H9 (cell line): ENCODE results near the gene C13orf46. TPM values are rescaled to one million over a fixed set of nuclear protein-coding genes. Genes with fewer than 3 reads are reported as not detected.

Source experiments
- DNase-seq: peaks from one replicate; pipeline ENCODE4 v3.0.0-alpha.2; 2017
- H2AFZ ChIP-seq: one replicate; pipeline ENCODE4 v1.6.1; 2013; ENCODE audit warnings: mild to moderate bottlenecking, low read length, control low read depth, moderate library complexity
- H2AK5ac ChIP-seq: 2 replicates; pipeline ENCODE4 v1.6.1; 2013; ENCODE audit warnings: low read length, control low read depth, mixed read lengths; ENCODE audit not compliant: insufficient read length
- H2BK120ac ChIP-seq: one replicate; pipeline ENCODE4 v1.6.1; 2013; ENCODE audit warnings: low read depth, mild to moderate bottlenecking, low read length, control low read depth, inconsistent platforms; ENCODE audit not compliant: poor library complexity, severe bottlenecking
- H2BK12ac ChIP-seq: 2 replicates; pipeline ENCODE4 v1.6.1; 2013; ENCODE audit warnings: low read length, control low read depth, mixed read lengths, low read depth; ENCODE audit not compliant: insufficient read length
- H2BK15ac ChIP-seq: 2 replicates; pipeline ENCODE4 v1.6.1; 2013; ENCODE audit warnings: low read depth, low read length, control low read depth
- H2BK20ac ChIP-seq: one replicate; pipeline ENCODE4 v1.6.1; 2013; ENCODE audit warnings: low read depth, mild to moderate bottlenecking, low read length, control low read depth, inconsistent platforms; ENCODE audit not compliant: poor library complexity, severe bottlenecking
- H2BK5ac ChIP-seq: 2 replicates; pipeline ENCODE4 v1.6.1; 2013; ENCODE audit warnings: low read length, control low read depth, mixed read lengths; ENCODE audit not compliant: insufficient read length
- H3K14ac ChIP-seq: 2 replicates; pipeline ENCODE4 v1.6.1; 2013; ENCODE audit warnings: low read length, control low read depth; ENCODE audit not compliant: insufficient read depth
- H3K18ac ChIP-seq: 2 replicates; pipeline ENCODE4 v1.6.1; 2013; ENCODE audit warnings: low read depth, mild to moderate bottlenecking, mixed read lengths, low read length, control low read depth; ENCODE audit not compliant: insufficient read length
- H3K23ac ChIP-seq: 2 replicates; pipeline ENCODE4 v1.6.1; 2013; ENCODE audit warnings: low read length, control low read depth, mixed read lengths, low read depth; ENCODE audit not compliant: insufficient read length
- H3K23me2 ChIP-seq: 2 replicates; pipeline ENCODE4 v1.6.1; 2013; ENCODE audit warnings: low read depth, mild to moderate bottlenecking, mixed read lengths, low read length, control low read depth; ENCODE audit not compliant: insufficient read length, poor library complexity, severe bottlenecking
- H3K27ac ChIP-seq: 2 replicates; pipeline ENCODE4 v1.5.1; 2013; ENCODE audit warnings: low read length, control low read depth, mixed read lengths, low read depth; ENCODE audit not compliant: insufficient read length
- H3K27me3 ChIP-seq: 2 replicates; pipeline ENCODE4 v1.6.1; 2013; ENCODE audit warnings: low read length, control low read depth, inconsistent platforms; ENCODE audit not compliant: insufficient read depth
- H3K4ac ChIP-seq: 2 replicates; pipeline ENCODE4 v1.6.1; 2013; ENCODE audit warnings: low read depth, mild to moderate bottlenecking, control low read depth, inconsistent platforms, low read length, moderate library complexity
- H3K4me1 ChIP-seq: 2 replicates; pipeline ENCODE4 v1.6.1; 2013; ENCODE audit warnings: low read length, control low read depth, inconsistent platforms; ENCODE audit not compliant: insufficient read depth
- H3K4me2 ChIP-seq: 2 replicates; pipeline ENCODE4 v1.6.1; 2013; ENCODE audit warnings: low read length, control low read depth, mixed read lengths; ENCODE audit not compliant: insufficient read length, insufficient read depth
- H3K56ac ChIP-seq: 2 replicates; pipeline ENCODE4 v1.6.1; 2013; ENCODE audit warnings: low read depth, mild to moderate bottlenecking, mixed read lengths, low read length, control low read depth; ENCODE audit not compliant: insufficient read length
- H3K79me1 ChIP-seq: 2 replicates; pipeline ENCODE4 v1.6.1; 2013; ENCODE audit warnings: low read depth, mild to moderate bottlenecking, moderate library complexity, low read length, control low read depth, inconsistent platforms; ENCODE audit not compliant: insufficient read depth, poor library complexity, severe bottlenecking
- H3K79me2 ChIP-seq: 2 replicates; pipeline ENCODE4 v1.6.1; 2013; ENCODE audit warnings: low read length, control low read depth, inconsistent platforms; ENCODE audit not compliant: insufficient read depth
- H3K9ac ChIP-seq: 2 replicates; pipeline ENCODE4 v1.6.1; 2013; ENCODE audit warnings: low read length, control low read depth, mixed read lengths; ENCODE audit not compliant: insufficient read length; ENCODE audit errors: extremely low read depth
- H3K9me3 ChIP-seq: one replicate; pipeline ENCODE4 v1.6.1; 2013; ENCODE audit warnings: low read depth, low read length, inconsistent platforms; ENCODE audit not compliant: control insufficient read depth
- H3T11ph ChIP-seq: one replicate; pipeline ENCODE4 v1.6.1; 2013; ENCODE audit warnings: mild to moderate bottlenecking, low read length, control low read depth, inconsistent platforms
- H4K20me1 ChIP-seq: one replicate; pipeline ENCODE4 v1.6.1; 2013; ENCODE audit not compliant: control insufficient read depth, insufficient read length, insufficient read depth
- H4K5ac ChIP-seq: 2 replicates; pipeline ENCODE4 v1.6.1; 2013; ENCODE audit warnings: low read depth, mild to moderate bottlenecking, mixed read lengths, low read length, control low read depth; ENCODE audit not compliant: insufficient read length
- H4K8ac ChIP-seq: replicated peaks from 2 replicates; pipeline ENCODE4 v1.6.1; 2013; ENCODE audit warnings: low read length, control low read depth, mixed read lengths, low read depth; ENCODE audit not compliant: insufficient read length
- H4K91ac ChIP-seq: 2 replicates; pipeline ENCODE4 v1.6.1; 2013; ENCODE audit warnings: low read depth, mild to moderate bottlenecking, moderate library complexity, mixed read lengths, low read length, control low read depth; ENCODE audit not compliant: insufficient read length
- H3K27ac Mint-ChIP-seq, 3 experiments: 2 replicates in 2 of 3; 3 replicates in 1 of 3; pipeline ENCODE4 v1.8.0; 2020 to 2021; ENCODE audit warnings: mixed read lengths in 3 of 3, mild to moderate bottlenecking in 1 of 3, moderate library complexity in 1 of 3
- H3K27me3 Mint-ChIP-seq: 2 replicates; pipeline ENCODE4 v1.8.0; 2021; ENCODE audit warnings: low read depth, mild to moderate bottlenecking, moderate library complexity, mixed read lengths
- H3K36me3 Mint-ChIP-seq, 3 experiments: 2 replicates in 2 of 3; 3 replicates in 1 of 3; pipeline ENCODE4 v1.8.0; 2020 to 2021; ENCODE audit warnings: low read depth in 3 of 3, mixed read lengths in 3 of 3; ENCODE audit not compliant: insufficient read depth in 1 of 3
- H3K4me1 Mint-ChIP-seq, 2 experiments: 2 replicates each; pipeline ENCODE4 v1.8.0; 2020; ENCODE audit warnings: mixed read lengths in 2 of 2
- H3K4me3 Mint-ChIP-seq, 2 experiments: 2 replicates in 1 of 2; 3 replicates in 1 of 2; pipeline ENCODE4 v1.8.0; 2020 to 2021; ENCODE audit warnings: mild to moderate bottlenecking in 2 of 2, mixed read lengths in 2 of 2, moderate library complexity in 1 of 2
- H3K9me3 Mint-ChIP-seq, 2 experiments: 2 replicates in 1 of 2; 3 replicates in 1 of 2; pipeline ENCODE4 v1.8.0; 2020; ENCODE audit warnings: mild to moderate bottlenecking in 2 of 2, mixed read lengths in 2 of 2, moderate library complexity in 1 of 2
- CTCF ChIP-seq: fragments of 200-600 bp; sonication (generic); conservative IDR thresholded peaks from 3 replicates; pipeline ENCODE4 v1.8.0; 2021; ENCODE audit warnings: antibody characterized with exemption, mild to moderate bottlenecking
- WGBS: extraction: QIAGEN DNeasy Blood & Tissue Kit; methylation state at CpG from one replicate; pipeline ENCODE4 v1.1.7; 2013; ENCODE audit warnings: missing lambda C conversion rate, low lambda C conversion rate, mixed read lengths; ENCODE audit not compliant: insufficient read length; ENCODE audit errors: extremely low coverage; 5-methylcytosine and 5-hydroxymethylcytosine counted together
- total RNA-seq: library from RNA; stranded (reverse); gene quantifications from 2 replicates; pipeline ENCODE4 v1.2.1, GENCODE V29; 2021

The C13orf46 gene
- total RNA-seq, 1 experiment from 2014 or later, result 0.55 TPM

GRCh38 chr13:113929628-113930615, 44.0 kb downstream of the C13orf46 start:
- H3K4me1 ChIP-seq, result no peaks in the 10 kb centered on the region
- H3K79me2 ChIP-seq, result no peaks in the 10 kb centered on the region
- WGBS, result no CpG with 5 or more reads among the region's 38 CpGs
- no peak overlapping the region for H3K18ac ChIP-seq
- no peak overlapping the region for H2BK20ac ChIP-seq
- H4K5ac ChIP-seq, result no peak overlapping the region
- no peaks in the 10 kb centered on the region for H3K79me1 ChIP-seq
- no peak overlapping the region for H3K27ac ChIP-seq
- no peak overlapping the region for H3K56ac ChIP-seq
- peaks cover 0 to 9% (median 0%) of the 10 kb centered on the region in 3 experiments; a peak in 1 of 7 replicates for H3K36me3 Mint-ChIP-seq
- peaks cover 7 to 9% of the 10 kb centered on the region in 2 experiments for H3K4me1 Mint-ChIP-seq
- H3K4me3 Mint-ChIP-seq, result no peak overlapping the region
- no peak overlapping the region for H3K23ac ChIP-seq
- no peaks in the 10 kb centered on the region for H3K23me2 ChIP-seq
- peaks cover 3 to 10% of the 10 kb centered on the region in 2 experiments; a peak in 3 of 5 replicates for H3K9me3 Mint-ChIP-seq
- H3K14ac ChIP-seq, result no peak overlapping the region; the same call in 1 of the 2 replicates
- no peaks in the 10 kb centered on the region for H3K9me3 ChIP-seq
- H3K27me3 ChIP-seq, result no peaks in the 10 kb centered on the region
- H2BK5ac ChIP-seq, result no peak overlapping the region
- H3K4ac ChIP-seq, result no peak overlapping the region
- H4K91ac ChIP-seq, result no peak overlapping the region
- H4K20me1 ChIP-seq, result no peaks in the 10 kb centered on the region
- no peak overlapping the region for H2AK5ac ChIP-seq
- no peak overlapping the region for H2BK15ac ChIP-seq
- H3K27ac Mint-ChIP-seq, result 0 out of 7 replicates have a peak overlapping the region, but pooled peaks of 1 of the 3 experiments have one; percentile 48
- peak; percentile 39; the same call in 2 of the 3 replicates for TF ChIP-seq CTCF
- no peak overlapping the region for H2BK120ac ChIP-seq
- no peak overlapping the region for H4K8ac ChIP-seq
- H2AFZ ChIP-seq, result no peak overlapping the region
- DNase-seq, result peak; percentile 39
- no peak overlapping the region for H2BK12ac ChIP-seq
- H3K4me2 ChIP-seq, result no peak overlapping the region
- H3K27me3 Mint-ChIP-seq, result peaks cover 11% of the 10 kb centered on the region
- no peak overlapping the region for H3T11ph ChIP-seq
- no peak overlapping the region for H3K9ac ChIP-seq
